ENCODE results near the gene COPS4.

GRCh38 chr4:83025563-83025962 is 9.4 kb upstream of the COPS4 start:
- TF ChIP-seq POLR2AphosphoS5 (IDR thresholded peaks at IDR 0.05) (no peak), CTCF (IDR thresholded peaks at IDR 0.05) (no peak), POLR2A (IDR thresholded peaks at IDR 0.05) (no peak)

Measured in upper lobe of left lung (tissue), 4 donors.